ENCODE measurements around the gene PLXNA3. TPM values are rescaled to one million over a fixed set of nuclear protein-coding genes. Genes with fewer than 3 reads are reported as not detected.

PLXNA3 gene
- total and polyA plus RNA-seq, 2 experiments from 2014 or later: 2.7 to 5.4 TPM

DNA sequence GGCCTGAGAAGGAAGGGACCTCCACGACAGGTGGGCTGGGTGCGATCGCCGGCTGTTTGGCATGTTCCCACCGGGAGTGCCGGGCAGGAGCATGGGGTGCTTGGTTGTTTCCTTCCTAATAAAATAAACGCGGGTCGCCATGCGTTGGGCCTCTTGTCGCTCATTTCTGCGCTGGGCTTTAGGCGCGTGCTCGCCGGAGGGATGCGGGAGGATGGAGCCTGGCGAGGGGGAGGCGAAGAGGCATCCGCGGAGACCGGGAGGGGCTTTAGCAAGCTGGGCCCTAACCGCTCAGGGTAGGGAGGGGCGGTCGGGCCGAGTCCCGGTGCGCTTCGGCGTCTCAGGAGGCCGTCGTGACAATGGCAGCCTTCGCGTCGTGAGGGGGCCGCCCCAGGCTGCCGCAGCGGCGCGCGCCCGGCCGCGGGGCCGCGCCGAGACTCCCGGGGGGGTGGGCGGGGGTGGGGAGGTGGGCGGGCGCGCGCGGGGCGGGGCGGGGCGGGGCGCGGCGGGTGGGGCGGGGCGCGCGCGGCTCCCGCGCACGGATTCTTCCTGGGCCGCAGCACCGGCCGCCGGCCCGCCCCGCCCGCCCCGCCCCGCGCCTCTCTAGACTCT lies 21.6 kb upstream of the PLXNA3 start:
- H3K4me1 Mint-ChIP-seq: peaks cover 16% of the 10 kb centered on the region
- H4K20me1 ChIP-seq (replicated peaks; ENCODE audit: insufficient read depth): no peaks in the 10 kb centered on the region
- H3K4me1 ChIP-seq (ENCODE audit: insufficient read depth): no peaks in the 10 kb centered on the region
- no peaks in the 10 kb centered on the region for H3K9me3 Mint-ChIP-seq
- H3K27me3 ChIP-seq (ENCODE audit: insufficient read depth): no peaks in the 10 kb centered on the region
- no peaks in the 10 kb centered on the region for H3K36me3 ChIP-seq (ENCODE audit: insufficient read depth)
- H3K4me2 ChIP-seq: peak overlapping the region; percentile 77
- H3K79me2 ChIP-seq (replicated peaks; ENCODE audit: insufficient read depth): peaks cover 13% of the 10 kb centered on the region
- peak overlapping the region; percentile 81 for H3K4me3 Mint-ChIP-seq
- peak overlapping the region; percentile 60 for H3K4me3 ChIP-seq
- no peak overlapping the region for H3K27ac ChIP-seq (ENCODE audit: low read depth)
- no peaks in the 10 kb centered on the region for H3K9me2 ChIP-seq (ENCODE audit: insufficient read depth)
- H3K27ac Mint-ChIP-seq: peak overlapping the region; percentile 74; the same call in 1 of the 2 replicates
- H3F3A ChIP-seq (replicated peaks; ENCODE audit: low read depth): no peaks in the 10 kb centered on the region
- DNase-seq (ENCODE audit: low spot score): peak; percentile 70
- H2AFZ ChIP-seq: no peak overlapping the region
- H3K36me3 Mint-ChIP-seq (ENCODE audit: low read depth): peaks cover 29% of the 10 kb centered on the region
- H3K27me3 Mint-ChIP-seq (ENCODE audit: insufficient read depth, low read depth, poor library complexity): peaks cover 2% of the 10 kb centered on the region
- TF ChIP-seq POLR2AphosphoS5 (IDR thresholded peaks at IDR 0.05; ENCODE audit: low read depth) (peak; percentile 19; the same call in 1 of the 2 replicates), ZNF462 (CRISPR knock-in tag; IDR thresholded peaks at IDR 0.05) (no peak)
- peak; percentile 74 for ATAC-seq

DNA sequence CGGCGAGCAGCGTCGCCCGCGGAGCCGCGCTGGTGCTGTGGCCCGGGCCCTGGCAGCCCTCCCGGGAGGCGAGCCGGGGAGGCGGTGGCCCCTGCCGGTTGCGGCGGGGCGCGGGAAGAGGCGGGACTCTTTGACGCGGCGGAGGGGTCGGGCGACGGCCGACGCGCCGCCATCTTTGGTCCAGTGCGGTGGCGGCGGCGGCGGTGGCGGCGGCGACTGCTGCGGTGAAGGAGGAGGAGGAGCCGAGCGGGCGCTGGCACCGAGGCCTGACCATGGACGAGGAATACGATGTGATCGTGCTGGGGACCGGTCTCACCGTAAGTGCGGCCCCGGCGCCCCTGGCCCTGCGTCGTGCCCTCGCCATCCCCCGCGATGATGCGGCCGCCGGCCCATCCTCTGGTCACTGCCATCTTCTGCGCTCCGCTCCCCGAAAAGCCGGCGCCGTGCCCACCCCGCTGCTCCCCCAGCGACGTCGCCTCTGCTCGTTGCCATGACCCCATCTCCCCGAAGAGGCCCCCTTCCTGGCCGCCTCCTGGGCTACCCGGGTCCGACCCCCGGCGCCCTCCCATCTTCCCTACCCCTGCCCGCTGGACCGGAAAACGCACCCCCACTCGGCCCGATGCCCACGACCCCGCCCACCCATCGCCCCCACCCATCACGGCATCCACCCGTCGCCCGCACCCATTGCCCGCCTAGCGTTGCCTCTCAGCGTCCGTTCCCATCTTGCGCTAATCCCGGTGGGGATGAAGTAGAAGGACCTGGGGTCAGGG lies 20.9 kb upstream of the PLXNA3 start, which contains the start of gene GDI1:
Gene GDI1 (plus strand): TSS at position 172 of the 770 bp plus-strand sequence. CDS start 101 bp downstream, at position 273.
- H3K4me1 Mint-ChIP-seq: peaks cover 16% of the 10 kb centered on the region

More for the DNA sequence above, 20.9 kb upstream of the PLXNA3 start, which contains the start of gene GDI1:
- Histone ChIP-seq H3F3A (replicated peaks; ENCODE audit: low read depth) (no peaks in the 10 kb centered on the region), H3K27ac (ENCODE audit: low read depth) (no peak within 1 kb of the TSS), H3K27me3 (ENCODE audit: insufficient read depth) (no peaks in the 10 kb centered on the region), H2AFZ (no peak within 1 kb of the TSS), H3K36me3 (ENCODE audit: insufficient read depth) (no peaks in the 10 kb centered on the region), H3K79me2 (replicated peaks; ENCODE audit: insufficient read depth) (peaks cover 13% of the 10 kb centered on the region), H4K20me1 (replicated peaks; ENCODE audit: insufficient read depth) (no peaks in the 10 kb centered on the region), H3K4me3 (peak within 1 kb of the TSS; percentile 60), H3K9me2 (ENCODE audit: insufficient read depth) (no peaks in the 10 kb centered on the region), H3K4me2 (peak within 1 kb of the TSS; percentile 77), H3K4me1 (ENCODE audit: insufficient read depth) (no peaks in the 10 kb centered on the region)
- peaks cover 2% of the 10 kb centered on the region for H3K27me3 Mint-ChIP-seq (ENCODE audit: insufficient read depth, low read depth, poor library complexity)
- no peaks in the 10 kb centered on the region for H3K9me3 Mint-ChIP-seq
- ATAC-seq: peak; percentile 55
- peak within 1 kb of the TSS; percentile 85 for H3K4me3 Mint-ChIP-seq
- H3K27ac Mint-ChIP-seq: peak within 1 kb of the TSS; percentile 74; the same call in 1 of the 2 replicates
- TF ChIP-seq EZH2phosphoT487 (IDR thresholded peaks at IDR 0.05; ENCODE audit: unreplicated experiment): no peak
- peak; percentile 41; the same call in 1 of the 2 replicates for TF ChIP-seq POLR2AphosphoS5 (IDR thresholded peaks at IDR 0.05; ENCODE audit: low read depth)
- H3K36me3 Mint-ChIP-seq (ENCODE audit: low read depth): peaks cover 34% of the 10 kb centered on the region
- DNase-seq (ENCODE audit: low spot score): peak; percentile 54

Measured in GM23338 (cell line).